Gastroesophageal sphincter (tissue), 3 donors: ENCODE measurements around the gene HM13.

Source experiments
- EP300 ChIP-seq: sonication (generic); formaldehyde crosslinking; IDR thresholded peaks from one replicate; pipeline ENCODE4 v1.6.1; 2017; ENCODE audit warnings: antibody characterized with exemption, mild to moderate bottlenecking
- POLR2AphosphoS5 ChIP-seq: sonication (generic); formaldehyde crosslinking; IDR thresholded peaks from one replicate; pipeline ENCODE4 v1.6.1; 2017; ENCODE audit warnings: antibody characterized with exemption
- TF ChIP-seq, protein P1 (sequence below), 4 experiments: fragments of 200-600 bp in 2 of 4; fragments of 450-650 bp in 2 of 4; sonication (generic) in 1 of 4; IDR thresholded peaks; one replicate each; pipeline ENCODE4 v1.5.1; 2017 to 2019; ENCODE audit warnings: antibody characterized with exemption in 4 of 4, mild to moderate bottlenecking in 2 of 4, moderate library complexity in 2 of 4

GRCh38 chr20:31476643-31477215 lies 37.5 kb upstream of the HM13 start:
- no peak for TF ChIP-seq POLR2AphosphoS5
- TF ChIP-seq, protein P1, sequence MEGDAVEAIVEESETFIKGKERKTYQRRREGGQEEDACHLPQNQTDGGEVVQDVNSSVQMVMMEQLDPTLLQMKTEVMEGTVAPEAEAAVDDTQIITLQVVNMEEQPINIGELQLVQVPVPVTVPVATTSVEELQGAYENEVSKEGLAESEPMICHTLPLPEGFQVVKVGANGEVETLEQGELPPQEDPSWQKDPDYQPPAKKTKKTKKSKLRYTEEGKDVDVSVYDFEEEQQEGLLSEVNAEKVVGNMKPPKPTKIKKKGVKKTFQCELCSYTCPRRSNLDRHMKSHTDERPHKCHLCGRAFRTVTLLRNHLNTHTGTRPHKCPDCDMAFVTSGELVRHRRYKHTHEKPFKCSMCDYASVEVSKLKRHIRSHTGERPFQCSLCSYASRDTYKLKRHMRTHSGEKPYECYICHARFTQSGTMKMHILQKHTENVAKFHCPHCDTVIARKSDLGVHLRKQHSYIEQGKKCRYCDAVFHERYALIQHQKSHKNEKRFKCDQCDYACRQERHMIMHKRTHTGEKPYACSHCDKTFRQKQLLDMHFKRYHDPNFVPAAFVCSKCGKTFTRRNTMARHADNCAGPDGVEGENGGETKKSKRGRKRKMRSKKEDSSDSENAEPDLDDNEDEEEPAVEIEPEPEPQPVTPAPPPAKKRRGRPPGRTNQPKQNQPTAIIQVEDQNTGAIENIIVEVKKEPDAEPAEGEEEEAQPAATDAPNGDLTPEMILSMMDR (IDR thresholded peaks at IDR 0.05): no peak
- TF ChIP-seq EP300: no peak
